Neural progenitor cell (in vitro differentiated cells): Measurements from ENCODE around the gene BCAS1. TPM values are rescaled to one million over a fixed set of nuclear protein-coding genes. Genes with fewer than 3 reads are reported as not detected.

Experiments used
- DNase-seq: peaks from one replicate; pipeline ENCODE4 v3.0.0-alpha.2; 2016; ENCODE audit warnings: low spot score
- H2AFZ ChIP-seq: fragments of 200-600 bp; sonication (generic); replicated peaks from 2 replicates; pipeline ENCODE4 v1.6.1; 2016; ENCODE audit warnings: antibody characterized with exemption
- H3F3A ChIP-seq: fragments of 200-600 bp; sonication (generic); 2 replicates; pipeline ENCODE4 v1.6.1; 2016; ENCODE audit warnings: antibody characterized with exemption, low read depth
- H3K27ac ChIP-seq: fragments of 200-600 bp; sonication (generic); 2 replicates; pipeline ENCODE4 v1.5.1; 2016; ENCODE audit warnings: mild to moderate bottlenecking
- H3K27me3 ChIP-seq: fragments of 200-600 bp; sonication (generic); 2 replicates; pipeline ENCODE4 v1.6.1; 2016; ENCODE audit warnings: mild to moderate bottlenecking, moderate library complexity
- H3K36me3 ChIP-seq: fragments of 200-600 bp; sonication (generic); 2 replicates; pipeline ENCODE4 v1.5.1; 2016
- H3K4me1 ChIP-seq: fragments of 200-600 bp; sonication (generic); 2 replicates; pipeline ENCODE4 v1.6.1; 2016; ENCODE audit warnings: mixed run types
- H3K4me2 ChIP-seq: fragments of 200-600 bp; sonication (generic); 2 replicates; pipeline ENCODE4 v1.6.1; 2016
- H3K4me3 ChIP-seq: fragments of 200-600 bp; sonication (generic); 2 replicates; pipeline ENCODE4 v1.5.1; 2016
- H3K79me2 ChIP-seq: fragments of 200-600 bp; sonication (generic); 2 replicates; pipeline ENCODE4 v1.6.1; 2016; ENCODE audit warnings: low read depth
- H3K9ac ChIP-seq: fragments of 200-600 bp; sonication (generic); 2 replicates; pipeline ENCODE4 v1.6.1; 2016
- H3K9me3 ChIP-seq: fragments of 200-600 bp; sonication (generic); 2 replicates; pipeline ENCODE4 v1.5.1; 2016; ENCODE audit warnings: low read depth
- H4K20me1 ChIP-seq: fragments of 200-600 bp; sonication (generic); 2 replicates; pipeline ENCODE4 v1.6.1; 2016; ENCODE audit warnings: low read depth
- H3K27ac Mint-ChIP-seq: 3 replicates; pipeline ENCODE4 v1.8.0; 2021; ENCODE audit warnings: mixed read lengths
- H3K27me3 Mint-ChIP-seq: 2 replicates; pipeline ENCODE4 v1.8.0; 2022; ENCODE audit warnings: low read depth, mild to moderate bottlenecking, inconsistent platforms, moderate library complexity, mixed read lengths; ENCODE audit not compliant: insufficient read depth
- H3K36me3 Mint-ChIP-seq: 3 replicates; pipeline ENCODE4 v1.8.0; 2021; ENCODE audit warnings: mixed read lengths
- H3K4me1 Mint-ChIP-seq: 3 replicates; pipeline ENCODE4 v1.8.0; 2021; ENCODE audit warnings: mixed read lengths
- H3K4me3 Mint-ChIP-seq: 3 replicates; pipeline ENCODE4 v1.8.0; 2021; ENCODE audit warnings: mild to moderate bottlenecking, moderate library complexity, mixed read lengths
- H3K9me3 Mint-ChIP-seq: 3 replicates; pipeline ENCODE4 v1.8.0; 2020; ENCODE audit warnings: mixed read lengths
- EZH2 ChIP-seq: fragments of 200-600 bp; sonication (generic); IDR thresholded peaks from 2 replicates; pipeline ENCODE4 v1.6.1; 2017; ENCODE audit warnings: antibody characterized with exemption, mild to moderate bottlenecking, moderate library complexity
- EZH2phosphoT487 ChIP-seq: fragments of 200-600 bp; sonication (generic); IDR thresholded peaks from 2 replicates; pipeline ENCODE4 v1.6.1; 2017; ENCODE audit warnings: antibody characterized with exemption
- total RNA-seq: library from RNA; depleted of rRNA; stranded (reverse); fragments of >200 nt; gene quantifications from 2 replicates; pipeline ENCODE4 v1.2.3, GENCODE V29; 2015; ENCODE audit warnings: low replicate concordance
- TF ChIP-seq, protein P1 (sequence below): fragments of 200-600 bp; sonication (generic); IDR thresholded peaks from 2 replicates; pipeline ENCODE4 v1.5.1; 2017; ENCODE audit warnings: antibody characterized with exemption, mild to moderate bottlenecking

Gene BCAS1
- total RNA-seq, 1 donor from 2014 or later = not detected

DNA sequence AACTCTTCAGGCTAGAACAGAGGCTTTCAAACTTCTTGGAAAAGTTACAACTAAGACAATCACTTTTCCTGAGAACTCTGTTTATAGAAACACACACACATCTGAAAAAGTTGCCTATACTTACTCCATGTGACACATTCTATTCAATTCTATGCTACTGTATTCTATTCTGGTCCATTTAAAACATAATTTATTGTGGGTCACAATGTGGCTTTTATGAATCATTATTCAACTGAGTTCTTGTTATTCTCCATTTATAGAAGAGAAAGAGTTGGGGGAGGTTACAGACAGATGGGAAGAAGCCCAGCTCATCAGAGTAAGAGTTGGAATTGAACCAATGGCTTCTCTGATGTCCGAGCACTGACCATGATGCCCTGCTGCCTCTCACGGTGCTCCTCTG lies 21.6 kb upstream of the BCAS1 start:
- no peak for DNase-seq
- Histone ChIP-seq H3K4me3 (no peak overlapping the region), H3K79me2 (no peaks in the 10 kb centered on the region), H3K27ac (no peak overlapping the region), H4K20me1 (no peaks in the 10 kb centered on the region), H3K4me2 (no peak overlapping the region), H3F3A (no peaks in the 10 kb centered on the region), H3K4me1 (peaks cover 7% of the 10 kb centered on the region), H3K27me3 (no peaks in the 10 kb centered on the region), H3K36me3 (no peaks in the 10 kb centered on the region), H2AFZ (no peak overlapping the region), H3K9me3 (no peaks in the 10 kb centered on the region), H3K9ac (no peak overlapping the region)
- Mint-ChIP-seq H3K36me3 (no peaks in the 10 kb centered on the region), H3K4me1 (peaks cover 17% of the 10 kb centered on the region), H3K27me3 (peaks cover 6% of the 10 kb centered on the region), H3K27ac (no peak overlapping the region), H3K9me3 (no peaks in the 10 kb centered on the region), H3K4me3 (no peak overlapping the region)
- TF ChIP-seq EZH2 (no peak), EZH2phosphoT487 (no peak)
- TF ChIP-seq, protein P1, sequence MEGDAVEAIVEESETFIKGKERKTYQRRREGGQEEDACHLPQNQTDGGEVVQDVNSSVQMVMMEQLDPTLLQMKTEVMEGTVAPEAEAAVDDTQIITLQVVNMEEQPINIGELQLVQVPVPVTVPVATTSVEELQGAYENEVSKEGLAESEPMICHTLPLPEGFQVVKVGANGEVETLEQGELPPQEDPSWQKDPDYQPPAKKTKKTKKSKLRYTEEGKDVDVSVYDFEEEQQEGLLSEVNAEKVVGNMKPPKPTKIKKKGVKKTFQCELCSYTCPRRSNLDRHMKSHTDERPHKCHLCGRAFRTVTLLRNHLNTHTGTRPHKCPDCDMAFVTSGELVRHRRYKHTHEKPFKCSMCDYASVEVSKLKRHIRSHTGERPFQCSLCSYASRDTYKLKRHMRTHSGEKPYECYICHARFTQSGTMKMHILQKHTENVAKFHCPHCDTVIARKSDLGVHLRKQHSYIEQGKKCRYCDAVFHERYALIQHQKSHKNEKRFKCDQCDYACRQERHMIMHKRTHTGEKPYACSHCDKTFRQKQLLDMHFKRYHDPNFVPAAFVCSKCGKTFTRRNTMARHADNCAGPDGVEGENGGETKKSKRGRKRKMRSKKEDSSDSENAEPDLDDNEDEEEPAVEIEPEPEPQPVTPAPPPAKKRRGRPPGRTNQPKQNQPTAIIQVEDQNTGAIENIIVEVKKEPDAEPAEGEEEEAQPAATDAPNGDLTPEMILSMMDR = no peak

DNA sequence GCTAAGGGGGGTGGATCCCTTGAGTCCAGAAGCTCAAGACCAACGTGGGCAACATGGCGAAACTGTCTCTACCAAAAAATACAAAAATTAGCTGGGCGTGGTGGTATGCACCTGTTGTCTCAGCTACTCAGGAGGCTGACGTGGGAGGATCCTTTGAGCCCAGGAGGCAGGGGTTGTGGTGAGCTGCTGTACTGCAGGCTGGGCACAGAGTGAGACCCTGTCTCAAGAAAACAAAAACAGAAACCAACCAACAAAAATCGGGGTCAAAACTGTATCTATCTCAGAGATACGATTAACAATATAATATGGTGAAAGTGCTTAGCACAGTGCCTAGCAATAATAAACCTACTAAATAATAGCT lies 20.7 kb upstream of the BCAS1 start:
- H4K20me1 ChIP-seq = no peaks in the 10 kb centered on the region
- TF ChIP-seq EZH2phosphoT487 (no peak), EZH2 (no peak)
- TF ChIP-seq, protein P1 = no peak
- no peaks in the 10 kb centered on the region for H3K27me3 ChIP-seq
- peaks cover 7% of the 10 kb centered on the region for H3K4me1 ChIP-seq
- no peak overlapping the region for H3K4me3 ChIP-seq
- H3K27ac ChIP-seq = no peak overlapping the region
- Mint-ChIP-seq H3K4me1 (peaks cover 10% of the 10 kb centered on the region), H3K4me3 (no peak overlapping the region), H3K36me3 (no peaks in the 10 kb centered on the region), H3K27ac (no peak overlapping the region), H3K9me3 (no peaks in the 10 kb centered on the region), H3K27me3 (peaks cover 6% of the 10 kb centered on the region)
- H3K79me2 ChIP-seq = no peaks in the 10 kb centered on the region
- no peaks in the 10 kb centered on the region for H3F3A ChIP-seq
- no peak overlapping the region for H3K4me2 ChIP-seq
- H3K9ac ChIP-seq = no peak overlapping the region
- no peak overlapping the region for H2AFZ ChIP-seq
- no peak for DNase-seq
- H3K9me3 ChIP-seq = no peaks in the 10 kb centered on the region
- H3K36me3 ChIP-seq = no peaks in the 10 kb centered on the region

DNA sequence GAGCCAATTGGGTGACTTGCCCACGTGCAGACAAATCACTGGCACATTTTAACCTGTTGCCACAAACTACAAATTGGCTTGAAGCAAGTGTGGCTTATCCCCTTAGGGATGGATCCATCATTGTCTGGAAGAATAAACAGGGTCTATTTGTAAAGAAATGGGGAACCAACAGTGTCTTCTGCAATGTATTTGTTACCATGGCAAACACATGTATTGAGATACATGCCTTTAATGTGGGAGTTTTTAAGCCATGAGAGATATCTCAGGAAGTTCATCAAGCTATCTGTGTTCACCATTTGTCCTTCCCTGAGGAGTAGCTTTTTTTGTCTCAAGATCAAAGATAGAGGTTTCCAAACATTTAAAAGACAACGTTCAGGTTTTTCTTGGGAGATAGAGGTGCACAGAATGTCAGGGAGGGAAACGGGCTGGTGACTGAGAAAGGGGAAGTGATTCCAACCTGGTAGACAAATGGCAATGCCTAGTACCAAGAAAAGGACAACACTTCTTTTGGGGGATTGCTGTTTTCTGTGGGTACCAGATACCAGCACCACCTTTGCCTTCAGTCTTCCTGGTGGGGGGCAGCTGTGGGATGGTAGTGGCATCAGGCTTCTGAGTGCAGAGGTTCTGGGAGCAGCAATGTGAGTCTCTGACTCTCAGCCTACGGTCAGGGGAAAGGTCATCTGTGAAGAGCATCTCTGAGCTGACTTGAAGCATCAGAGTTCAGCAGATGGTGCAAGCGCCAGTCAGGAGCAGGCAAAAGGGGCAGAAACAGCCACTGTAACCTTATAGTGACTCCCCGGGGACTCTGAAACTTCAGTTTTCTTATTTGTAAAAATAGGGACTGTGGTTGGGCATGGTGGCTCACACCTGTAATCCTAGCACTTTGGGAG lies 20.1 kb upstream of the BCAS1 start:
- DNase-seq = no peak
- no peak overlapping the region for H2AFZ ChIP-seq

More for the DNA sequence above, 20.1 kb upstream of the BCAS1 start:
- Histone ChIP-seq H3K9me3 (no peaks in the 10 kb centered on the region), H4K20me1 (no peaks in the 10 kb centered on the region), H3K4me1 (peaks cover 7% of the 10 kb centered on the region), H3K9ac (no peak overlapping the region), H3K4me2 (no peak overlapping the region), H3K79me2 (no peaks in the 10 kb centered on the region), H3K4me3 (no peak overlapping the region), H3F3A (no peaks in the 10 kb centered on the region), H3K27ac (no peak overlapping the region), H3K36me3 (no peaks in the 10 kb centered on the region), H3K27me3 (no peaks in the 10 kb centered on the region)
- Mint-ChIP-seq H3K9me3 (no peaks in the 10 kb centered on the region), H3K27ac (no peak overlapping the region), H3K4me1 (peaks cover 10% of the 10 kb centered on the region), H3K36me3 (no peaks in the 10 kb centered on the region), H3K27me3 (peaks cover 6% of the 10 kb centered on the region), H3K4me3 (no peak overlapping the region)
- TF ChIP-seq EZH2 (no peak), EZH2phosphoT487 (no peak)
- TF ChIP-seq, protein P1 = no peak
